ENCODE results near the gene UPF3B.
"Not testable (repeated sequence)": the region's sequence is repeated elsewhere in the genome, so short reads cannot be mapped to it uniquely, and the experiment has no call there.

UPF3B gene

GRCh38 chrX:119826399-119826959, 26.3 kb downstream of the UPF3B start:
- Histone ChIP-seq H3K27ac (ENCODE audit: insufficient read depth, low read length, poor library complexity, severe bottlenecking) (no peak overlapping the region), H3K4me1 (ENCODE audit: control insufficient read depth, insufficient read depth, low read length, poor library complexity, severe bottlenecking) (peaks cover 4% of the 10 kb centered on the region)
- no peak for DNase-seq

GRCh38 chrX:119824221-119824620, 28.5 kb downstream of the UPF3B start:
- not testable (repeated sequence) for H3K4me3 ChIP-seq (ENCODE audit: insufficient read depth, low read depth, low read length, poor library complexity, severe bottlenecking); H3K36me3 ChIP-seq (ENCODE audit: control insufficient read depth, insufficient read depth, low read length); H3K4me1 ChIP-seq (ENCODE audit: control insufficient read depth, insufficient read depth, low read length, poor library complexity, severe bottlenecking); DNase-seq; H3K27ac ChIP-seq (ENCODE audit: insufficient read depth, low read length, poor library complexity, severe bottlenecking); H3K9me3 ChIP-seq (ENCODE audit: control insufficient read depth, low read length); H3K27me3 ChIP-seq (replicated peaks; ENCODE audit: control insufficient read depth, insufficient read depth, low read length, poor library complexity, severe bottlenecking)

More at GRCh38 chrX:119826399-119826959, 26.3 kb downstream of the UPF3B start:
- Histone ChIP-seq H3K4me3 (ENCODE audit: insufficient read depth, low read depth, low read length, poor library complexity, severe bottlenecking) (no peak overlapping the region), H3K27me3 (replicated peaks; ENCODE audit: control insufficient read depth, insufficient read depth, low read length, poor library complexity, severe bottlenecking) (no peaks in the 10 kb centered on the region), H3K36me3 (ENCODE audit: control insufficient read depth, insufficient read depth, low read length) (no peaks in the 10 kb centered on the region), H3K9me3 (ENCODE audit: control insufficient read depth, low read length) (no peaks in the 10 kb centered on the region)

- not testable (repeated sequence) for H3K4me1 ChIP-seq (ENCODE audit: control insufficient read depth, insufficient read depth, low read length, poor library complexity, severe bottlenecking); H3K4me3 ChIP-seq (ENCODE audit: insufficient read depth, low read depth, low read length, poor library complexity, severe bottlenecking); H3K27me3 ChIP-seq (replicated peaks; ENCODE audit: control insufficient read depth, insufficient read depth, low read length, poor library complexity, severe bottlenecking); H3K9me3 ChIP-seq (ENCODE audit: control insufficient read depth, low read length); H3K36me3 ChIP-seq (ENCODE audit: control insufficient read depth, insufficient read depth, low read length)
- H3K27ac ChIP-seq (ENCODE audit: insufficient read depth, low read length, poor library complexity, severe bottlenecking): peak overlapping the region; percentile 55
- peak in 1 of 3 donors; percentile 1 for DNase-seq
Observed at GRCh38 chrX:119821703-119822102, 31.1 kb downstream of the UPF3B start.

- H3K9me3 ChIP-seq (ENCODE audit: control insufficient read depth, low read length): no peaks in the 10 kb centered on the region
- no peak overlapping the region for H3K27ac ChIP-seq (ENCODE audit: insufficient read depth, low read length, poor library complexity, severe bottlenecking)
- no peak for DNase-seq
- no peaks in the 10 kb centered on the region for H3K36me3 ChIP-seq (ENCODE audit: control insufficient read depth, insufficient read depth, low read length)
- H3K4me1 ChIP-seq (ENCODE audit: control insufficient read depth, insufficient read depth, low read length, poor library complexity, severe bottlenecking): peaks cover 4% of the 10 kb centered on the region
- H3K27me3 ChIP-seq (replicated peaks; ENCODE audit: control insufficient read depth, insufficient read depth, low read length, poor library complexity, severe bottlenecking): no peaks in the 10 kb centered on the region
- H3K4me3 ChIP-seq (ENCODE audit: insufficient read depth, low read depth, low read length, poor library complexity, severe bottlenecking): no peak overlapping the region
Observed at GRCh38 chrX:119817130-119817690, 35.6 kb downstream of the UPF3B start.

- H3K9me3 ChIP-seq (ENCODE audit: control insufficient read depth, low read length): no peaks in the 10 kb centered on the region
- no peaks in the 10 kb centered on the region for H3K36me3 ChIP-seq (ENCODE audit: control insufficient read depth, insufficient read depth, low read length)
- no peaks in the 10 kb centered on the region for H3K27me3 ChIP-seq (replicated peaks; ENCODE audit: control insufficient read depth, insufficient read depth, low read length, poor library complexity, severe bottlenecking)
- DNase-seq: no peak
- H3K4me1 ChIP-seq (ENCODE audit: control insufficient read depth, insufficient read depth, low read length, poor library complexity, severe bottlenecking): no peaks in the 10 kb centered on the region
- no peak overlapping the region for H3K4me3 ChIP-seq (ENCODE audit: insufficient read depth, low read depth, low read length, poor library complexity, severe bottlenecking)
- no peak overlapping the region for H3K27ac ChIP-seq (ENCODE audit: insufficient read depth, low read length, poor library complexity, severe bottlenecking)
Observed at GRCh38 chrX:119816300-119816699, 36.5 kb downstream of the UPF3B start.

GRCh38 chrX:119809185-119809666, 43.5 kb downstream of the UPF3B start:
- Histone ChIP-seq H3K27ac (ENCODE audit: insufficient read depth, low read length, poor library complexity, severe bottlenecking) (no peak overlapping the region), H3K4me1 (ENCODE audit: control insufficient read depth, insufficient read depth, low read length, poor library complexity, severe bottlenecking) (no peaks in the 10 kb centered on the region), H3K27me3 (replicated peaks; ENCODE audit: control insufficient read depth, insufficient read depth, low read length, poor library complexity, severe bottlenecking) (no peaks in the 10 kb centered on the region), H3K36me3 (ENCODE audit: control insufficient read depth, insufficient read depth, low read length) (no peaks in the 10 kb centered on the region), H3K4me3 (ENCODE audit: insufficient read depth, low read depth, low read length, poor library complexity, severe bottlenecking) (no peak overlapping the region), H3K9me3 (ENCODE audit: control insufficient read depth, low read length) (no peaks in the 10 kb centered on the region)
- no peak for DNase-seq

GRCh38 chrX:119808461-119808860, 44.3 kb downstream of the UPF3B start:
- not testable (repeated sequence) for H3K9me3 ChIP-seq (ENCODE audit: control insufficient read depth, low read length); H3K27ac ChIP-seq (ENCODE audit: insufficient read depth, low read length, poor library complexity, severe bottlenecking); H3K27me3 ChIP-seq (replicated peaks; ENCODE audit: control insufficient read depth, insufficient read depth, low read length, poor library complexity, severe bottlenecking); H3K36me3 ChIP-seq (ENCODE audit: control insufficient read depth, insufficient read depth, low read length); H3K4me3 ChIP-seq (ENCODE audit: insufficient read depth, low read depth, low read length, poor library complexity, severe bottlenecking); DNase-seq; H3K4me1 ChIP-seq (ENCODE audit: control insufficient read depth, insufficient read depth, low read length, poor library complexity, severe bottlenecking)

GRCh38 chrX:119802546-119802945, 50.2 kb downstream of the UPF3B start:
- no peaks in the 10 kb centered on the region for H3K36me3 ChIP-seq (ENCODE audit: control insufficient read depth, insufficient read depth, low read length)
- H3K9me3 ChIP-seq (ENCODE audit: control insufficient read depth, low read length): no peaks in the 10 kb centered on the region
- no peak overlapping the region for H3K4me3 ChIP-seq (ENCODE audit: insufficient read depth, low read depth, low read length, poor library complexity, severe bottlenecking)
- H3K4me1 ChIP-seq (ENCODE audit: control insufficient read depth, insufficient read depth, low read length, poor library complexity, severe bottlenecking): no peaks in the 10 kb centered on the region
- DNase-seq: no peak
- H3K27me3 ChIP-seq (replicated peaks; ENCODE audit: control insufficient read depth, insufficient read depth, low read length, poor library complexity, severe bottlenecking): no peaks in the 10 kb centered on the region
- no peak overlapping the region for H3K27ac ChIP-seq (ENCODE audit: insufficient read depth, low read length, poor library complexity, severe bottlenecking)

- no peak overlapping the region for H3K4me3 ChIP-seq (ENCODE audit: insufficient read depth, low read depth, low read length, poor library complexity, severe bottlenecking)
- H3K27ac ChIP-seq (ENCODE audit: insufficient read depth, low read length, poor library complexity, severe bottlenecking): no peak overlapping the region
- H3K36me3 ChIP-seq (ENCODE audit: control insufficient read depth, insufficient read depth, low read length): no peaks in the 10 kb centered on the region
- no peaks in the 10 kb centered on the region for H3K9me3 ChIP-seq (ENCODE audit: control insufficient read depth, low read length)
- no peak for DNase-seq
- no peaks in the 10 kb centered on the region for H3K4me1 ChIP-seq (ENCODE audit: control insufficient read depth, insufficient read depth, low read length, poor library complexity, severe bottlenecking)
- no peaks in the 10 kb centered on the region for H3K27me3 ChIP-seq (replicated peaks; ENCODE audit: control insufficient read depth, insufficient read depth, low read length, poor library complexity, severe bottlenecking)
Observed at GRCh38 chrX:119801253-119802221, 51.2 kb downstream of the UPF3B start.

Data from effector memory CD4-positive, alpha-beta T cell (primary cell).